Endothelial cell of umbilical vein (primary cell): ENCODE results near the gene SLC6A2. TPM values are rescaled to one million over a fixed set of nuclear protein-coding genes. Genes with fewer than 3 reads are reported as not detected.
"Not testable (repeated sequence)": the region's sequence is repeated elsewhere in the genome, so short reads cannot be mapped to it uniquely, and the experiment has no call there.

ENCODE experiments used
- BruUV-seq: library from RNA; stranded (reverse); fragments of 400-500 nt; replicated peaks from 2 replicates; lab custom pipeline; 2021; lab: Mats Ljungman, UMichigan
- CTCF ChIA-PET: fragments of 300-600, 350-600 bp; sonication (Branson Sonifier 250); formaldehyde crosslinking; loops from one replicate; lab custom pipeline; 2021; ENCODE audit warnings: antibody characterized with exemption, inconsistent platforms; lab: Charles Lee
- POLR2A ChIA-PET: fragments of 300-600, 350-600 bp; sonication (Branson Sonifier 250); formaldehyde crosslinking; loops from one replicate; lab custom pipeline; 2021; ENCODE audit warnings: antibody characterized with exemption, inconsistent platforms; lab: Charles Lee
- DNase-seq: peaks from one replicate; pipeline ENCODE4 v3.0.0-alpha.2; 2011; ENCODE audit warnings: low read depth, low spot score
- FAIRE-seq: peaks from 2 replicates; lab custom pipeline; 2011; peaks lifted over from hg19 to GRCh38; lab: Jason Lieb, UNC
- H2AFZ ChIP-seq: 2 replicates; pipeline ENCODE4 v1.6.0; 2012; ENCODE audit warnings: low read depth, low read length, control low read depth, inconsistent platforms
- H3K27ac ChIP-seq: 2 replicates; pipeline ENCODE4 v1.5.1; 2011; ENCODE audit warnings: low read depth, mild to moderate bottlenecking, control low read depth, low read length, moderate library complexity; ENCODE audit not compliant: insufficient read depth
- H3K27me3 ChIP-seq, 2 experiments: 2 replicates each; pipeline versions ENCODE4 v1.6.0 to v1.6.1; 2011; ENCODE audit warnings: low read length in 2 of 2, mixed read lengths in 1 of 2; ENCODE audit not compliant: control insufficient read depth in 2 of 2, insufficient read depth in 2 of 2
- H3K36me3 ChIP-seq, 2 experiments: 2 replicates in 1 of 2; 3 replicates in 1 of 2; pipeline ENCODE4 v1.5.1; 2011; ENCODE audit warnings: low read length in 2 of 2, mild to moderate bottlenecking in 1 of 2, moderate library complexity in 1 of 2; ENCODE audit not compliant: control insufficient read depth in 2 of 2, insufficient read depth in 2 of 2; ENCODE audit errors: extremely low read depth in 1 of 2
- H3K4me1 ChIP-seq: 3 replicates; pipeline ENCODE4 v1.5.1; 2011; ENCODE audit warnings: mild to moderate bottlenecking, low read length; ENCODE audit not compliant: control insufficient read depth, insufficient read depth; ENCODE audit errors: extremely low read depth
- H3K4me2 ChIP-seq: 2 replicates; pipeline ENCODE4 v1.6.1; 2011; ENCODE audit warnings: low read length, control low read depth, mixed read lengths; ENCODE audit not compliant: insufficient read depth
- H3K4me3 ChIP-seq, 3 experiments: fragments of 200-600 bp in 1 of 3; sonication (generic), shearing (Covaris generic) in 1 of 3; replicated peaks in 1 of 3; 2 replicates each; pipeline ENCODE4 v1.5.1; 2011 to 2016; ENCODE audit warnings: control low read depth in 3 of 3, low read length in 3 of 3, mild to moderate bottlenecking in 2 of 3, inconsistent platforms in 1 of 3, low read depth in 1 of 3, moderate library complexity in 1 of 3; ENCODE audit not compliant: insufficient read depth in 1 of 3
- H3K79me2 ChIP-seq: 2 replicates; pipeline ENCODE4 v1.6.0; 2012; ENCODE audit warnings: low read length, inconsistent platforms; ENCODE audit not compliant: control insufficient read depth, insufficient read depth
- H3K9ac ChIP-seq: replicated peaks from 2 replicates; pipeline ENCODE3; 2011; ENCODE audit warnings: low read length, control low read depth; ENCODE audit not compliant: insufficient read depth; ENCODE audit errors: extremely low read depth
- H3K9me1 ChIP-seq: replicated peaks from 3 replicates; pipeline ENCODE4 v1.6.0; 2011; ENCODE audit warnings: mild to moderate bottlenecking, low read length; ENCODE audit not compliant: control insufficient read depth, insufficient read depth; ENCODE audit errors: extremely low read depth
- H3K9me3 ChIP-seq: replicated peaks from 2 replicates; pipeline ENCODE4 v1.5.1; 2012; ENCODE audit warnings: low read length, inconsistent platforms; ENCODE audit not compliant: control insufficient read depth, insufficient read depth
- H4K20me1 ChIP-seq: replicated peaks from 2 replicates; pipeline ENCODE3; 2011; ENCODE audit warnings: mild to moderate bottlenecking, low read length; ENCODE audit not compliant: control insufficient read depth, insufficient read depth; ENCODE audit errors: extremely low read depth
- dilution Hi-C: fragments of 300-500 bp; cut with MboI; formaldehyde crosslinking; loops from one replicate; pipeline ENCODE4 v1.15.0; 2019; ENCODE audit warnings: low sequenced_read_pairs; ENCODE audit not compliant: extremely low pct_ligation_motif_present
- intact Hi-C: fragments of 100-400 bp; cut with micrococcal nuclease; formaldehyde crosslinking; loops from one replicate; pipeline ENCODE4 v1.10.0; 2022
- polyA plus RNA-seq, 4 experiments: library from polyadenylated mRNA; depleted of rRNA in 3 of 4; stranded (reverse) in 3 of 4; unstranded in 1 of 4; fragments of >200 nt; gene quantifications; 2 replicates each; pipeline versions ENCODE4 v1.2.1 to v1.2.3, GENCODE V29; 2011 to 2012; ENCODE audit warnings: missing spikeins in 1 of 4
- total RNA-seq: library from RNA; stranded (reverse); gene quantifications from 2 replicates; pipeline ENCODE4 v1.2.3, GENCODE V29; 2021

The SLC6A2 gene
- total and polyA plus RNA-seq, 2 donors (not counting 3 experiments of a cell fraction or from before 2014, with no cell fraction given): not detected

- H2AFZ ChIP-seq, intact Hi-C loops, H3K79me2 ChIP-seq, H3K36me3 ChIP-seq, H3K9me3 ChIP-seq, CTCF ChIA-PET, DNase-seq, H3K4me2 ChIP-seq, H4K20me1 ChIP-seq, H3K9ac ChIP-seq, H3K27me3 ChIP-seq, H3K9me1 ChIP-seq, H3K27ac ChIP-seq, BruUV-seq, H3K4me3 ChIP-seq, H3K4me1 ChIP-seq, POLR2A ChIA-PET, dilution Hi-C loops: not testable (repeated sequence)
- FAIRE-seq: peak; percentile 72
These were observed 97.4 kb downstream of the SLC6A2 start for GRCh38 chr16:55753145-55753631.

Other genes starting within 250 kb of the SLC6A2 start
- gene MMP2, start 176.8 kb upstream of the SLC6A2 start, total RNA-seq: 768 and 771 TPM in 2 replicates
- gene MMP2, start 176.8 kb upstream of the SLC6A2 start, polyA plus RNA-seq: 1,508 and 1,752 TPM in 2 replicates
- 72.9 and 79.1 TPM in 2 replicates for gene LPCAT2, start 146.9 kb upstream of the SLC6A2 start, total RNA-seq
- gene LPCAT2, start 146.9 kb upstream of the SLC6A2 start, polyA plus RNA-seq: 53.2 and 64.5 TPM in 2 replicates
- gene CAPNS2, start 89.3 kb upstream of the SLC6A2 start, total RNA-seq: 3.2 and 3.5 TPM in 2 replicates
- 1.4 TPM in 2 replicates for gene CAPNS2, start 89.3 kb upstream of the SLC6A2 start, polyA plus RNA-seq
- not detected in 2 replicates for gene CES1, start 177.1 kb downstream of the SLC6A2 start, total RNA-seq
- not detected in 2 replicates for gene CES1, start 177.1 kb downstream of the SLC6A2 start, polyA plus RNA-seq
- gene CES5A, start 219.4 kb downstream of the SLC6A2 start, total RNA-seq: not detected in 2 replicates
- gene CES5A, start 219.4 kb downstream of the SLC6A2 start, polyA plus RNA-seq: not detected in 2 replicates